SK-N-SH (cell line): ENCODE data around the gene CLSTN2. TPM values are rescaled to one million over a fixed set of nuclear protein-coding genes. Genes with fewer than 3 reads are reported as not detected.

Experiments
- CTCF ChIA-PET: fragments of 300-600, 350-600 bp; formaldehyde crosslinking; extraction: SDS; loops from one replicate; lab custom pipeline; 2021; lab: Yijun Ruan, JAX
- POLR2A ChIA-PET: fragments of 350-600 bp; sonication (Branson Sonifier 250); formaldehyde crosslinking; extraction: SDS; loops from one replicate; lab custom pipeline; 2020; ENCODE audit warnings: antibody characterized with exemption, inconsistent platforms; lab: Yijun Ruan, JAX
- DNase-seq: peaks from one replicate; pipeline ENCODE4 v3.0.0; 2012
- H2AFZ ChIP-seq: fragments of 200-600 bp; sonication (generic); 2 replicates; pipeline ENCODE4 v1.8.1; 2016; ENCODE audit warnings: antibody characterized with exemption, mild to moderate bottlenecking, low read depth
- H3F3A ChIP-seq: fragments of 200-600 bp; sonication (generic); replicated peaks from 2 replicates; pipeline ENCODE3; 2016; ENCODE audit warnings: antibody characterized with exemption, mild to moderate bottlenecking; ENCODE audit not compliant: insufficient read depth
- H3K27ac ChIP-seq, 2 experiments: fragments of 200-500 bp in 1 of 2; fragments of 200-600 bp in 1 of 2; sonication (Bioruptor generic) in 1 of 2; sonication (generic), shearing (Covaris generic) in 1 of 2; 2 replicates each; pipeline versions ENCODE4 v1.5.1 to v1.6.1; 2014 to 2016; ENCODE audit warnings: low read depth in 2 of 2, inconsistent platforms in 1 of 2, low read length in 1 of 2, mild to moderate bottlenecking in 1 of 2, mixed read lengths in 1 of 2
- H3K27me3 ChIP-seq: fragments of 200-600 bp; sonication (generic), shearing (Covaris generic); 2 replicates; pipeline ENCODE4 v1.6.1; 2016; ENCODE audit warnings: mixed run types; ENCODE audit not compliant: insufficient read depth
- H3K36me3 ChIP-seq, 2 experiments: fragments of 200-500 bp in 1 of 2; fragments of 200-600 bp in 1 of 2; sonication (Bioruptor generic) in 1 of 2; sonication (generic) in 1 of 2; replicated peaks in 1 of 2; 2 replicates each; pipeline versions ENCODE3 to v1.5.1; 2014 to 2016; ENCODE audit warnings: low read length in 1 of 2, mild to moderate bottlenecking in 1 of 2; ENCODE audit not compliant: insufficient read depth in 2 of 2, control insufficient read depth in 1 of 2
- H3K4me1 ChIP-seq, 2 experiments: fragments of 200-500 bp in 1 of 2; fragments of 200-600 bp in 1 of 2; sonication (Bioruptor generic) in 1 of 2; sonication (generic), shearing (Covaris generic) in 1 of 2; 2 replicates each; pipeline versions ENCODE4 v1.5.1 to v1.6.1; 2014 to 2016; ENCODE audit warnings: low read depth in 1 of 2, low read length in 1 of 2, mixed run types in 1 of 2; ENCODE audit not compliant: insufficient read depth in 2 of 2, control insufficient read depth in 1 of 2
- H3K4me2 ChIP-seq: fragments of 200-600 bp; sonication (generic), shearing (Covaris generic); 2 replicates; pipeline ENCODE4 v1.6.1; 2017; ENCODE audit warnings: mixed run types
- H3K4me3 ChIP-seq, 2 experiments: fragments of 200-500 bp in 1 of 2; fragments of 200-600 bp in 1 of 2; sonication (Bioruptor generic) in 1 of 2; sonication (generic), shearing (Covaris generic) in 1 of 2; 2 replicates each; pipeline versions ENCODE4 v1.5.1 to v1.8.1; 2014 to 2016; ENCODE audit warnings: low read depth in 2 of 2, inconsistent platforms in 1 of 2, low read length in 1 of 2, mild to moderate bottlenecking in 1 of 2, mixed read lengths in 1 of 2, moderate library complexity in 1 of 2
- H3K79me2 ChIP-seq: fragments of 200-600 bp; sonication (generic); 2 replicates; pipeline ENCODE4 v1.8.1; 2017; ENCODE audit warnings: mild to moderate bottlenecking; ENCODE audit not compliant: insufficient read depth
- H3K9ac ChIP-seq: fragments of 200-600 bp; sonication (generic); 2 replicates; pipeline ENCODE4 v1.6.1; 2017; ENCODE audit warnings: mixed run types
- H3K9me2 ChIP-seq: fragments of 200-600 bp; sonication (generic); 2 replicates; pipeline ENCODE4 v1.6.1; 2017; ENCODE audit warnings: mixed run types
- H3K9me3 ChIP-seq: fragments of 200-600 bp; sonication (generic); 2 replicates; pipeline ENCODE4 v1.6.1; 2017; ENCODE audit warnings: mixed run types, mild to moderate bottlenecking, moderate library complexity
- H4K20me1 ChIP-seq: fragments of 200-600 bp; sonication (generic); 2 replicates; pipeline ENCODE4 v1.6.1; 2017; ENCODE audit warnings: mild to moderate bottlenecking, mixed run types; ENCODE audit not compliant: insufficient read depth
- CTCF ChIP-seq: fragments of 200-600 bp; sonication (generic); IDR thresholded peaks from 2 replicates; pipeline ENCODE4 v1.6.1; 2017; ENCODE audit warnings: antibody characterized with exemption, mild to moderate bottlenecking, moderate library complexity
- ELF1 ChIP-seq: IDR thresholded peaks from 2 replicates; pipeline ENCODE4 v1.4.0; 2012
- EP300 ChIP-seq, 2 experiments: IDR thresholded peaks; 2 replicates each; pipeline versions ENCODE4 v1.4.0 to v1.6.1; 2012; ENCODE audit warnings: borderline replicate concordance in 1 of 2, low read depth in 1 of 2, low read length in 1 of 2
- FOSL2 ChIP-seq: IDR thresholded peaks from 2 replicates; pipeline ENCODE4 v1.4.0; 2012; ENCODE audit warnings: low read depth, mild to moderate bottlenecking, moderate library complexity, borderline replicate concordance
- GABPA ChIP-seq: IDR thresholded peaks from 2 replicates; pipeline ENCODE4 v1.4.0; 2012; ENCODE audit warnings: low read depth, mild to moderate bottlenecking
- IRF3 ChIP-seq: fragments of 150-350 bp; IDR thresholded peaks from 2 replicates; pipeline ENCODE4 v1.6.1; 2016; ENCODE audit warnings: mild to moderate bottlenecking, low read depth, low read length
- MAX ChIP-seq: IDR thresholded peaks from 2 replicates; pipeline ENCODE4 v1.4.0; 2012; ENCODE audit warnings: low read depth
- MEF2A ChIP-seq: IDR thresholded peaks from 2 replicates; pipeline ENCODE4 v1.4.0; 2012; ENCODE audit warnings: low read depth, borderline replicate concordance
- NRF1 ChIP-seq: IDR thresholded peaks from 2 replicates; pipeline ENCODE4 v1.6.1; 2012; ENCODE audit warnings: low read depth, mild to moderate bottlenecking, low read length
- PBX3 ChIP-seq: IDR thresholded peaks from 2 replicates; pipeline ENCODE4; 2012
- RCOR1 ChIP-seq: fragments of 150-350 bp; IDR thresholded peaks from 2 replicates; pipeline ENCODE4 v1.6.1; 2017; ENCODE audit warnings: antibody characterized with exemption, low read length
- RXRA ChIP-seq: IDR thresholded peaks from 2 replicates; pipeline ENCODE4 v1.4.0; 2012; ENCODE audit warnings: low read depth, mild to moderate bottlenecking, borderline replicate concordance
- TCF12 ChIP-seq: IDR thresholded peaks from 2 replicates; pipeline ENCODE4 v1.4.0; 2012
- TEAD4 ChIP-seq: IDR thresholded peaks from 2 replicates; pipeline ENCODE4 v1.4.0; 2012; ENCODE audit warnings: mild to moderate bottlenecking, borderline replicate concordance; ENCODE audit not compliant: insufficient read depth
- USF1 ChIP-seq: IDR thresholded peaks from 2 replicates; pipeline ENCODE4 v1.4.0; 2012; ENCODE audit warnings: low read depth, borderline replicate concordance
- USF2 ChIP-seq: fragments of 150-350 bp; IDR thresholded peaks from 2 replicates; pipeline ENCODE4 v1.6.1; 2017; ENCODE audit warnings: antibody characterized with exemption, low read length, low read depth, borderline replicate concordance
- YY1 ChIP-seq: IDR thresholded peaks from 2 replicates; pipeline ENCODE4 v1.4.0; 2012; ENCODE audit warnings: low read depth, mild to moderate bottlenecking
- ZBTB33 ChIP-seq: IDR thresholded peaks from 2 replicates; pipeline ENCODE4 v1.4.0; 2012; ENCODE audit warnings: low read depth, borderline replicate concordance
- WGBS: methylation state at CpG from one replicate; pipeline ENCODE4 v1.1.6; 2017; ENCODE audit warnings: low lambda C conversion rate; 5-methylcytosine and 5-hydroxymethylcytosine counted together
- polyA plus RNA-seq, 3 experiments: library from polyadenylated mRNA; depleted of rRNA; stranded (reverse); fragments of >200 nt; gene quantifications; 2 replicates each; pipeline ENCODE4 v1.2.3, GENCODE V29; 2012

The CLSTN2 gene
- polyA plus RNA-seq, 1 of the 3 experiments (the other 2 are of a cell fraction): 0.02 TPM

- TF ChIP-seq ZBTB33: no peak
- TF ChIP-seq FOSL2: no peak
- no peak for TF ChIP-seq TEAD4
- TF ChIP-seq IRF3: no peak
- TF ChIP-seq MAX: no peak
- TF ChIP-seq USF2: no peak
Observed at GRCh38 chr3:140585828-140586227, 650.8 kb downstream of the CLSTN2 start (continued).

GRCh38 chr3:140586311-140586710, 651.3 kb downstream of the CLSTN2 start:
- ChIA-PET CTCF (interaction anchor here (1.0 to 1.3 kb wide), 2 partner anchors 63 to 649 kb away, joined by 3 read pairs; no protein-coding TSS in a partner anchor), POLR2A (no interaction called here)
- Histone ChIP-seq H3K27me3 (no peaks in the 10 kb centered on the region), H3K4me2 (no peak overlapping the region), H3K36me3 (no peaks in the 10 kb centered on the region), H3K27ac (no peak overlapping the region), H2AFZ (no peak overlapping the region), H3K4me3 (no peak overlapping the region), H4K20me1 (no peaks in the 10 kb centered on the region), H3K9me2 (no peaks in the 10 kb centered on the region), H3K9me3 (no peaks in the 10 kb centered on the region), H3K9ac (no peak overlapping the region), H3K4me1 (no peaks in the 10 kb centered on the region), H3F3A (no peaks in the 10 kb centered on the region), H3K79me2 (no peaks in the 10 kb centered on the region)
- DNase-seq: no peak
- 24% methylated on average over 4 of the region's 4 CpGs for WGBS
- TF ChIP-seq ELF1 (no peak), NRF1 (no peak), EP300 (IDR thresholded peaks at IDR 0.05; ENCODE audit: borderline replicate concordance in 1 of 2, low read depth in 1 of 2, low read length in 1 of 2) (no peak), ZBTB33 (no peak), TEAD4 (no peak), GABPA (no peak), CTCF (no peak), MEF2A (no peak), USF2 (no peak), RCOR1 (no peak), RXRA (no peak), PBX3 (no peak), YY1 (no peak), MAX (no peak), TCF12 (no peak), USF1 (no peak)
